ENCODE data around the gene ME1. TPM values are rescaled to one million over a fixed set of nuclear protein-coding genes. Genes with fewer than 3 reads are reported as not detected.

Gene ME1
- total and polyA plus RNA-seq, 2 of the 13 experiments (the other 11 are each of a cell fraction or from before 2014, with no cell fraction given) = not detected

- ChIA-PET CTCF (ENCODE audit: low intra/inter-chr PET ratio, low total read pairs) (interaction anchor here (0.7 to 2.7 kb wide), 4 partner anchors 287 to 315 kb away, joined by 3 to 14 read pairs (median 8); partner anchors contain the start of gene PRSS35), POLR2A (no interaction called here)
- TF ChIP-seq GFI1 (CRISPR knock-in tag; IDR thresholded peaks at IDR 0.05; ENCODE audit: borderline replicate concordance) (no peak), CTCF (CRISPR knock-in tag; IDR thresholded peaks at IDR 0.05) (peak; percentile 50), TFAP4 (IDR thresholded peaks at IDR 0.05; ENCODE audit: borderline replicate concordance, low read depth) (no peak), HMGA1 (CRISPR knock-in tag; conservative IDR thresholded peaks at IDR 0.05) (no peak), SMC3 (IDR thresholded peaks at IDR 0.05; ENCODE audit: low read length) (peak; percentile 33; the same call in 1 of the 2 replicates), ZBTB20 (CRISPR knock-in tag; IDR thresholded peaks at IDR 0.05; ENCODE audit: borderline replicate concordance, low read depth) (no peak), CREM (IDR thresholded peaks at IDR 0.05) (no peak), CREM (CRISPR knock-in tag; IDR thresholded peaks at IDR 0.05) (no peak), RCOR2 (CRISPR knock-in tag; IDR thresholded peaks at IDR 0.05) (no peak), ZNF773 (CRISPR knock-in tag; IDR thresholded peaks at IDR 0.05; ENCODE audit: borderline replicate concordance) (no peak), STAG1 (CRISPR knock-in tag; IDR thresholded peaks at IDR 0.05) (peak; percentile 62), YEATS2 (CRISPR knock-in tag; IDR thresholded peaks at IDR 0.05; ENCODE audit: borderline replicate concordance) (no peak), KDM4B (CRISPR knock-in tag; IDR thresholded peaks at IDR 0.05) (no peak), ARHGAP35 (CRISPR knock-in tag; IDR thresholded peaks at IDR 0.05; ENCODE audit: borderline replicate concordance) (no peak), RAD21 (CRISPR knock-in tag; IDR thresholded peaks at IDR 0.05) (0 out of 2 replicates have a peak, but pooled peaks have one; percentile 19)
- TF ChIP-seq, protein P1, sequence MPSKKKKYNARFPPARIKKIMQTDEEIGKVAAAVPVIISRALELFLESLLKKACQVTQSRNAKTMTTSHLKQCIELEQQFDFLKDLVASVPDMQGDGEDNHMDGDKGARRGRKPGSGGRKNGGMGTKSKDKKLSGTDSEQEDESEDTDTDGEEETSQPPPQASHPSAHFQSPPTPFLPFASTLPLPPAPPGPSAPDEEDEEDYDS (CRISPR knock-in tag; IDR thresholded peaks at IDR 0.05) = no peak
- H3K4me3 ChIP-seq (replicated peaks in 1 of 3; ENCODE audit: insufficient read depth in 1 of 3, low read depth in 2 of 3, low read length in 3 of 3) = no peak overlapping the region
- H3K27ac ChIP-seq (ENCODE audit: extremely low read length, insufficient read depth, low read length) = no peak overlapping the region
- peak; percentile 40 for FAIRE-seq
- no peaks in the 10 kb centered on the region for H3K9me3 ChIP-seq (ENCODE audit: low read length)
- no peaks in the 10 kb centered on the region; a peak in 1 of 5 replicates for H3K27me3 ChIP-seq (ENCODE audit: control insufficient read depth in 1 of 2, insufficient read depth in 2 of 2, low read length in 2 of 2)
- in situ Hi-C loops (cut with HindIII; ENCODE audit: extremely low pct_ligation_motif_present, low pct_unique_long_range_greater_than_20kb) = loop anchor here (5.0 kb wide), 1 partner anchor 290 kb away; the partner anchor contains the start of gene PRSS35
- intact Hi-C loops (cut with micrococcal nuclease; ENCODE audit: unreplicated experiment) = loop anchor here (1.0 kb wide), 2 partner anchors 289 to 293 kb away; no protein-coding TSS in a partner anchor
- peak; percentile 34 for DNase-seq (ENCODE audit: low spot score)
- BruUV-seq (replicated peaks) = no TSS peak
- WGBS (ENCODE audit: low lambda C conversion rate) = 3% methylated on average over 3 of the region's 3 CpGs
- no peaks in the 10 kb centered on the region for H4K20me1 ChIP-seq (ENCODE audit: insufficient read depth, low read length)
- H3K4me1 ChIP-seq (ENCODE audit: insufficient read depth, low read length) = no peaks in the 10 kb centered on the region
- no peak overlapping the region for H3K9ac ChIP-seq (ENCODE audit: insufficient read depth, low read depth, low read length)
- H2AFZ ChIP-seq (ENCODE audit: low read length) = no peak overlapping the region
- no peaks in the 10 kb centered on the region for H3K36me3 ChIP-seq (replicated peaks in 1 of 2; ENCODE audit: control insufficient read depth in 1 of 2, insufficient read depth in 2 of 2, low read length in 2 of 2)
- H3K4me2 ChIP-seq (ENCODE audit: low read depth, low read length) = no peak overlapping the region
- no peaks in the 10 kb centered on the region for H3K79me2 ChIP-seq (ENCODE audit: insufficient read depth, low read length)
- no peak for ATAC-seq
These were observed 208.9 kb downstream of the ME1 start for GRCh38 chr6:83221889-83222479.
